C4-2B (cell line): ENCODE measurements around the gene INSRR.

Source experiments
- ZFX ChIP-seq: fragments of 450-650 bp; IDR thresholded peaks from 2 replicates; pipeline ENCODE4 v1.6.1; 2017
- TF ChIP-seq, protein P1 (sequence below): fragments of 450-650 bp; conservative IDR thresholded peaks from 2 replicates; pipeline ENCODE4 v1.5.1; 2017; ENCODE audit warnings: mild to moderate bottlenecking

DNA sequence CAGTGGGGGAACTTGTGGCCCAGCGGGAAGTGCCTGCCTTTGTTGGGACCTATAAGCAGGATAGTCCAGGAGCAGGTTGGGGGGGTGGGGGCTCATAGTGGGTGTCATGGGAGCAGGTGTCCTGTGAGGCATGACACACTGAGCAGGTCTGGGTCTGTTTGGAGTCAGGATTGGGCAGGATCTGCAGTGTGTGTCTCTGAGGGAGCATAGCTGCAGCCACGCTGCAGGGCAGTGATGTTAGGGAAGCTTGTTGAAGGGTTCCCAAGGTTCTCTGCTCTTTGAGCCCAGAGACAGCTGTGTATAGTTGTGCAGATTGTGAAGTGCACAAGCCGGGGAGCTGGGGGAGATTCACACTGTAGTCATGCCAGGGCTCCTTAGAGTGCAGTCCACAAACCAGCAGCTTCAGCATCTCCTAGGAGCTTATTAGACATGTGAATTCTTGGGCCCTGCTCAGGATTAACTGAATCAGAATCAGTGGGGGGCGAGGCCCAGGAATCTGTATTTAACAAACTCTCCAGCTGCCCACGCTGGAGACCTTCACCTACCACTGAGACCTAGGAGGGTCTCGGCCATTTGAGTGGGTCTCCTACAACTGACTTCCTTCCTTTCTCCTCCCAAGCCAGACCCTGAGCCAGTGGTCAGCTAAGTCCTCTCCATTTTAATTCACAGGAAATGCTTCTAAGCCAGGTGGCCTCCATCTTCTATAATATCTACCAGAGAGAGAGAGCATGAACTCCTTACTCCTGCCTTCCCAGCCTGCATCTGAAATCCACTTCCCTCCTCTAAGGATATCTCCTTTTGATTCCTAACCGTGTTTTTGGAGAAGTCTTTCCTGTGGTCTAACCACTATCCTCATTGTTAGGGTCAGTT, 11.1 kb downstream of the INSRR start:
- TF ChIP-seq, protein P1, sequence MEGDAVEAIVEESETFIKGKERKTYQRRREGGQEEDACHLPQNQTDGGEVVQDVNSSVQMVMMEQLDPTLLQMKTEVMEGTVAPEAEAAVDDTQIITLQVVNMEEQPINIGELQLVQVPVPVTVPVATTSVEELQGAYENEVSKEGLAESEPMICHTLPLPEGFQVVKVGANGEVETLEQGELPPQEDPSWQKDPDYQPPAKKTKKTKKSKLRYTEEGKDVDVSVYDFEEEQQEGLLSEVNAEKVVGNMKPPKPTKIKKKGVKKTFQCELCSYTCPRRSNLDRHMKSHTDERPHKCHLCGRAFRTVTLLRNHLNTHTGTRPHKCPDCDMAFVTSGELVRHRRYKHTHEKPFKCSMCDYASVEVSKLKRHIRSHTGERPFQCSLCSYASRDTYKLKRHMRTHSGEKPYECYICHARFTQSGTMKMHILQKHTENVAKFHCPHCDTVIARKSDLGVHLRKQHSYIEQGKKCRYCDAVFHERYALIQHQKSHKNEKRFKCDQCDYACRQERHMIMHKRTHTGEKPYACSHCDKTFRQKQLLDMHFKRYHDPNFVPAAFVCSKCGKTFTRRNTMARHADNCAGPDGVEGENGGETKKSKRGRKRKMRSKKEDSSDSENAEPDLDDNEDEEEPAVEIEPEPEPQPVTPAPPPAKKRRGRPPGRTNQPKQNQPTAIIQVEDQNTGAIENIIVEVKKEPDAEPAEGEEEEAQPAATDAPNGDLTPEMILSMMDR: no peak
- no peak for TF ChIP-seq ZFX
